Measurements from ENCODE around the gene KRTAP5-3. TPM values are rescaled to one million over a fixed set of nuclear protein-coding genes. Genes with fewer than 3 reads are reported as not detected.
"Not testable (repeated sequence)": the region's sequence is repeated elsewhere in the genome, so short reads cannot be mapped to it uniquely, and the experiment has no call there.

KRTAP5-3 gene
- total and polyA plus RNA-seq, 3 experiments from 2014 or later = not detected

DNA sequence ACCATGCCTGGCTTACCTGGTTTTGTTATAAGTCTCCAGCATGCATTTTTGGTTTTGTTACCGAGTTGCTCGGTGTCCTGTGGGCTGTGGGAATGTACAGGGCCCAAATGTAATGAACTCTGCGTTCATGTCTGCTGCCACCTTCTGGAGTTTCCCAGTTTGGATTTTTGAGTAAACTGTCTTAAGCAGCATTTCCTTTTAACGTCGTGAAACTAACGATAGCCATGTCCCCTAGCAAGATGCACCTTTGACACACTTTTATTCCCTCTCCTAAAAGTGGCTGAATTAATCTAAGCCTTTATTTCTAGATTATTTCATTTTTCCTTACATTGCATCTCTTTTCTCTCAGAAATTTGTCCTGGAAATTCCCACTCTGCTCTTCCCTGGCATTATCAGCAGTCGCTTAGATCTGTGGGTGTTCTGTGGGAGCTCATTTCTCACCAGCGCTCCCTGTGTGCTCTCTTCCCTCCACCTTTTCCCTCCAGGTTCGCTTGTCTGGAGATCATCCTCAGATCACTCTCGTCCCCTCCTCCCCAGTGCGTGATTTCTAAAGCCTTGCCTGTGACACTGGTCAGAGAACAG lies 12.2 kb downstream of the KRTAP5-3 start:
- DNase-seq; H3K27me3 ChIP-seq (ENCODE audit: insufficient read depth, low read length, poor library complexity, severe bottlenecking); H3K9me3 Mint-ChIP-seq; H3K9me3 ChIP-seq (ENCODE audit: low read length); H3K36me3 ChIP-seq (ENCODE audit: insufficient read depth, low read length); H3K4me3 Mint-ChIP-seq; H3K4me1 Mint-ChIP-seq; H3K36me3 Mint-ChIP-seq; H3K4me3 ChIP-seq (ENCODE audit: low read length); H3K27ac Mint-ChIP-seq; H3K27ac ChIP-seq (ENCODE audit: low read depth, low read length); H3K4me1 ChIP-seq (ENCODE audit: insufficient read depth, low read length): not testable (repeated sequence)
- ChIA-PET CTCF (interaction anchor here (0.8 to 2.4 kb wide), 5 partner anchors 17 to 49 kb away, joined by 3 to 15 read pairs (median 5); no protein-coding TSS in a partner anchor), POLR2A (interaction anchor here (0.6 to 1.7 kb wide), 3 partner anchors 10 to 151 kb away, joined by 3 to 5 read pairs (median 3); no protein-coding TSS in a partner anchor)
- peaks cover 16 to 64% of the 10 kb centered on the region in 2 donors for H3K27me3 Mint-ChIP-seq

DNA sequence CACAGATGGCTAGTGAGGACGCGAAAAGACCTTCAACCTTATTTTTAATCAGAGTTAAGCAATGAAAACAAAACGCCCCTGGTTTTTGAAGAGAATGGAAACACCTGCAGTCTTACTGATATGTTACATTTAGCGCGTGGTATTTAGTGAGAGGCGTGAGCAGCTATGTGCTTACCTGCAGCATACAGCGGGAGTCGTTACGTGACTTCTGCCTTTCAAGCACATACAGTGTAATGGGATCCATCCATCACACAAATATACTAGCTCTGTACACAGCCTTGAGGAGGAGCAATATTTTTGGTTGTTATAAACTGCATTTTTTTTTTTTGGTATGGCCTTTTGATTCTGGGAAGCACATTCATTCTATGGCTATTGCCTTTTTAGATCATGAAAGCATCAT lies 15.6 kb downstream of the KRTAP5-3 start:
- Histone ChIP-seq H3K4me1 (ENCODE audit: insufficient read depth, low read length) (peaks cover 28% of the 10 kb centered on the region), H3K4me3 (ENCODE audit: low read length) (no peak overlapping the region), H3K36me3 (ENCODE audit: insufficient read depth, low read length) (no peaks in the 10 kb centered on the region), H3K27me3 (ENCODE audit: insufficient read depth, low read length, poor library complexity, severe bottlenecking) (no peaks in the 10 kb centered on the region), H3K9me3 (ENCODE audit: low read length) (no peaks in the 10 kb centered on the region), H3K27ac (ENCODE audit: low read depth, low read length) (no peak overlapping the region)
- no peak overlapping the region for H3K4me3 Mint-ChIP-seq
- DNase-seq = no peak
- peaks cover 0 to 5% (median 0%) of the 10 kb centered on the region in 3 donors for H3K36me3 Mint-ChIP-seq
- H3K27ac Mint-ChIP-seq = no peak overlapping the region
- H3K9me3 Mint-ChIP-seq = no peaks in the 10 kb centered on the region
- H3K4me1 Mint-ChIP-seq = peaks cover 22 to 31% (median 25%) of the 10 kb centered on the region in 3 donors
- H3K27me3 Mint-ChIP-seq = peaks cover 15 to 35% of the 10 kb centered on the region in 2 donors
- ChIA-PET POLR2A (no interaction called here), CTCF (interaction anchor here (1.7 kb wide), 1 partner anchor 19 kb away, joined by 7 read pairs; no protein-coding TSS in a partner anchor)

DNA sequence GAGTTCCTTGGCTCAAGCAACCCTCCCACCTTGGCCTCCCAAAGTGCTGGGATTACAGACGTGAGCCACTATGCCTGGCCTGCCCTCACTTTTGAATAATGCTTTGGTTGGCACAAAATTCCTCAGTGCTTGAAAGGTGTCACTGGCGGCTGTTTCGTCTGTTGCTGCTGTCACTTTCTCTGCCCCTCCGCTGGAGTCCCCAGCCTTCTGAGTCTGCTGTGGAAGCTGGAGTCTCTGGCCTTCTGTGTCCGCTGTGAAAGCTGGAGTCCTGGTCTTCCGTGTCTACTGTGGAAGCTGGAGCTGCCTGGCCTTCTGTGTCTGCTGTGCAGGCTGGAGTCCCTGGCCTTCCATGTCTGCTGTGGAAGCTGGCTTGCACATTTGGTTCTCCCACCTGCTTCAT lies 18.3 kb downstream of the KRTAP5-3 start:
- Histone ChIP-seq H3K9me3 (ENCODE audit: low read length) (no peaks in the 10 kb centered on the region), H3K4me3 (ENCODE audit: low read length) (no peak overlapping the region), H3K4me1 (ENCODE audit: insufficient read depth, low read length) (peaks cover 28% of the 10 kb centered on the region), H3K27ac (ENCODE audit: low read depth, low read length) (no peak overlapping the region), H3K27me3 (ENCODE audit: insufficient read depth, low read length, poor library complexity, severe bottlenecking) (no peaks in the 10 kb centered on the region), H3K36me3 (ENCODE audit: insufficient read depth, low read length) (no peaks in the 10 kb centered on the region)
- H3K4me1 Mint-ChIP-seq = peaks cover 22 to 34% (median 26%) of the 10 kb centered on the region in 3 donors
- peak overlapping the region in 4 of 7 donors; percentile 5 to 57 (median 34) for H3K4me3 Mint-ChIP-seq
- H3K27ac Mint-ChIP-seq = peak overlapping the region in 5 of 8 donors; percentile 46 to 74 (median 64)
- peaks cover 0 to 5% (median 0%) of the 10 kb centered on the region in 3 donors for H3K36me3 Mint-ChIP-seq
- ChIA-PET POLR2A (no interaction called here), CTCF (interaction anchor here (1.5 to 2.2 kb wide), 3 partner anchors 15 to 43 kb away, joined by 5 to 10 read pairs (median 6); no protein-coding TSS in a partner anchor)
- H3K9me3 Mint-ChIP-seq = no peaks in the 10 kb centered on the region
- peaks cover 7 to 13% of the 10 kb centered on the region in 2 donors for H3K27me3 Mint-ChIP-seq
- DNase-seq = no peak

DNA sequence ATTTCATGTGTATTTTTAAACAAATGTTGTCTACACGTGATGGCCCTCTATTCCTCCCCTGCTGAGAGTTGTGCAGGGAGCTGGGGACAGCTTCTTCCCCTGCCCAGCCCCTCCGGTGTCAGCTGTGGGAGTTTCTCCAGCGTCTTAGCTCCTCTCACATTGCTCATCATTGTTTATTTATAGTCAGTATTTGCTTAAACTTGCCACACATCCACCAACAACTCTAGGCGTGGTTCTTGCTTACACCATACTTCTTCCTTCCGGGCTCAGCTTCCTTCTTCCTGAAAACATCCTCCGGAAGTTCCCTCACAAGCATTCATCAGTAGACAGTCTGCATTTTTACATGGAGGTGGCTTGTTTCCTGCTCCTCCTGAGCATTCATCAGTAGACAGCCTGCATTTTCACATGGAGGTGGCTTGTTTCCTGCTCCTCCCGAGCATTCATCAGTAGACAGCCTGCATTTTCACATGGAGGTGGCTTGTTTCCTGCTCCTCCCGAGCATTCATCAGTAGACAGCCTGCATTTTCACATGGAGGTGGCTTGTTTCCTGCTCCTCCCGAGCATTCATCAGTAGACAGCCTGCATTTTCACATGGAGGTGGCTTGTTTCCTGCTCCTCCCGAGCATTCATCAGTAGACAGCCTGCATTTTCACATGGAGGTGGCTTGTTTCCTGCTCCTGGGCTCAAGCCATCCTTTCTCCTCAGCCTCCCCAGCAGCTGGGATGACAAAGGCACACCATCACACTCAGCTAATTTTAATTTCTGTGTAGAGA lies 18.9 kb downstream of the KRTAP5-3 start:
- CTCF ChIA-PET = interaction anchor here (1.1 to 2.2 kb wide), 4 partner anchors 14 to 64 kb away, joined by 3 to 10 read pairs (median 6); no protein-coding TSS in a partner anchor

DNA sequence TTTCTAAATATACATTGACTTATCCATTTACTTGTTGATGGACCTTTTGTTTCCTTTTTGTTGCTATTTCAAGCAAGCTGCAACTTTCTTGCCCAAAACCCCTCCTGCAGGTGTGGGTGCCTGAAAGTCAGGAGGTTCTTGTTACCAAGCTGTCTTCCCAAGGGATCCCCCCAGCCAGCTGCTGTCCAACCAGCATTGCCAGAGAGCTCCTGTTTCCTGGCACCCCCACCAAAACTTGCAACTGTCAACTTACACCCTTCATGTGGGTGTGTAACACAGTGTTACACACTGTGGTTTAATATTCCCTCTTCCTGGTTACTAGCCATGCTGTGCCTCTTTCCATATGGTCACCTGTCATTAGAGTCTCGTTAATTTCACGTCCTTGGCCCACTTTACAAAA lies 21.6 kb downstream of the KRTAP5-3 start:
- H3K4me1 Mint-ChIP-seq = peaks cover 31 to 43% (median 32%) of the 10 kb centered on the region in 3 donors

More for the DNA sequence above, 18.9 kb downstream of the KRTAP5-3 start:
- not testable (repeated sequence) for H3K36me3 ChIP-seq (ENCODE audit: insufficient read depth, low read length); H3K9me3 Mint-ChIP-seq; H3K9me3 ChIP-seq (ENCODE audit: low read length); H3K27ac ChIP-seq (ENCODE audit: low read depth, low read length); H3K4me3 ChIP-seq (ENCODE audit: low read length); H3K27me3 ChIP-seq (ENCODE audit: insufficient read depth, low read length, poor library complexity, severe bottlenecking); H3K27me3 Mint-ChIP-seq; H3K36me3 Mint-ChIP-seq
- Mint-ChIP-seq H3K4me1 (peaks cover 26 to 37% (median 27%) of the 10 kb centered on the region in 3 donors), H3K27ac (peak overlapping the region; percentile 75 to 97 (median 92)), H3K4me3 (peak overlapping the region; percentile 38 to 83 (median 74))
- H3K4me1 ChIP-seq (ENCODE audit: insufficient read depth, low read length) = peaks cover 28% of the 10 kb centered on the region
- POLR2A ChIA-PET = interaction anchor here (1.0 to 1.1 kb wide), 3 partner anchors 15 to 17 kb away, joined by 3 to 7 read pairs (median 5); no protein-coding TSS in a partner anchor
- DNase-seq = peak in 2 of 5 donors; percentile 10 to 51

DNA sequence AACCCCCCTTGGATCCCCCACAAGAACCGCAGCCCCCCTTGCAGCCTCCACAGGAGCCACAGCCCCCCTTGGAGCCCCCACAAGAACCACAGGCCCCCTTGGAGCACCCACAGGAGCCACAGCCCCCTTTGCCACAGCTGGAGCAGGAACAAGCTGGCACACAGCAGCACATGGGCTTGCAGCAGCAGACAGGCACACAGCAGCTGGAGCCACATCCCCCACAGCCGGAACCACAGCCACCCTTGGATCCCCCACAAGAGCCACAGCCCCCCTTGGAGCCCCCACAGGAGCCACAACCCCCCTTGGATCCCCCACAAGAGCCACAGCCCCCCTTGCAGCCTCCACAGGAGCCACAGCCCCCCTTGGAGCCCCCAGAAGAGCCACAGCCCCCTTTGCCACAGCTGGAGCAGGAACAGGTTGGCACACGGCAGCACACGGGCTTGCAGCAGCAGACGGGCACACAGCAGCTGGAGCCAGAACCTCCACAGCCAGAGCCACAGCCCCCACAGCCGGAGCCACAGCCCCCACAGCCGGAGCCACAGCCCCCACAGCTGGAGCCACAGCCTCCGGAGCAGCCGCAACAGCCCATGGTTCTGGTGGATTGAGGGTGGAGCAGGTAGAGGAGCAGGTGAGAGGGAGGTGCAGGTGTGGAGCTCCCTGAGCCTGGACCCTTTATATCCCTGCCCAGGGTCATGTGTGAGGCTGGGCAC lies 23.4 kb downstream of the KRTAP5-3 start, which contains the start of gene KRTAP5-1:
TSS of gene KRTAP5-1 (minus strand) at position 623 of the 710 bp plus-strand sequence. CDS start at position 589, 34 bp downstream.
- POLR2A ChIA-PET = interaction anchor here (0.6 to 1.2 kb wide), 3 partner anchors 10 to 54 kb away, joined by 3 to 6 read pairs (median 5); no protein-coding TSS in a partner anchor
- H3K36me3 ChIP-seq (ENCODE audit: insufficient read depth, low read length); H3K27ac ChIP-seq (ENCODE audit: low read depth, low read length); H3K4me3 ChIP-seq (ENCODE audit: low read length); H3K27me3 ChIP-seq (ENCODE audit: insufficient read depth, low read length, poor library complexity, severe bottlenecking); DNase-seq; H3K36me3 Mint-ChIP-seq; H3K9me3 Mint-ChIP-seq; H3K27me3 Mint-ChIP-seq; H3K9me3 ChIP-seq (ENCODE audit: low read length): not testable (repeated sequence)
- H3K4me1 Mint-ChIP-seq = peaks cover 29 to 38% (median 31%) of the 10 kb centered on the region in 3 donors
- H3K27ac Mint-ChIP-seq = peak within 1 kb of the TSS in 2 of 8 donors; percentile 17 to 77
- peak within 1 kb of the TSS in 2 of 7 donors; percentile 50 to 51 for H3K4me3 Mint-ChIP-seq
- CTCF ChIA-PET = interaction anchor here (1.9 kb wide), 1 partner anchor 10 kb away, joined by 8 read pairs; no protein-coding TSS in a partner anchor
- peaks cover 28% of the 10 kb centered on the region for H3K4me1 ChIP-seq (ENCODE audit: insufficient read depth, low read length)

More for the DNA sequence above, 21.6 kb downstream of the KRTAP5-3 start:
- H3K9me3 ChIP-seq (ENCODE audit: low read length) = no peaks in the 10 kb centered on the region
- H3K4me1 ChIP-seq (ENCODE audit: insufficient read depth, low read length) = peaks cover 33% of the 10 kb centered on the region
- Mint-ChIP-seq H3K9me3 (peaks cover 0 to 2% (median 0%) of the 10 kb centered on the region in 5 donors), H3K27ac (peak overlapping the region in 3 of 8 donors; percentile 25 to 70 (median 28)), H3K27me3 (peaks cover 0 to 6% of the 10 kb centered on the region in 2 donors), H3K4me3 (peak overlapping the region in 2 of 7 donors; percentile 1 to 65), H3K36me3 (peaks cover 0 to 5% (median 0%) of the 10 kb centered on the region in 3 donors)
- ChIA-PET POLR2A (interaction anchor here (0.7 kb wide), 1 partner anchor 9 kb away, joined by 3 read pairs; no protein-coding TSS in a partner anchor), CTCF (interaction anchor here (0.9 kb wide), 1 partner anchor 9 kb away, joined by 4 read pairs; no protein-coding TSS in a partner anchor)
- H3K27me3 ChIP-seq (ENCODE audit: insufficient read depth, low read length, poor library complexity, severe bottlenecking) = peaks cover 5% of the 10 kb centered on the region
- no peak for DNase-seq
- H3K36me3 ChIP-seq (ENCODE audit: insufficient read depth, low read length) = no peaks in the 10 kb centered on the region
- H3K4me3 ChIP-seq (ENCODE audit: low read length) = no peak overlapping the region
- no peak overlapping the region for H3K27ac ChIP-seq (ENCODE audit: low read depth, low read length)

DNA sequence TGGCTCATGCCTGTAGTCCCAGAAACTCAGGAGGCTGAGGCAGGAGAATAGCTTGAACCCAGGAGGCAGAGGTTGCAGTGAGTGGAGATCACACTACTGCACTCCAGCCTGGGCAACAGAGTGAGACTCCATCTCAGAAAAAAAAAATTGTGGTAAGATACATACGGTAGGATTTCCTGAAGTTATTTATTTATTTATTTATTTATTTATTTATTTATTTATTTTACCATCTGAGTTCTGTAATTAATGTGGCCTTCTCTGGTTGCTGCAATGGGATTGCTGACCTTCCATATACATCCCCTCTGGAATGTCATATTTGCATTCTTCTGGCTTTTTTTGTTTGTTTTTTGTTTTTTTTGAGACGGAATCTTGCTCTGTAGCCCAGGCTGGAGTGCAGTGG lies 25.4 kb downstream of the KRTAP5-3 start:
- H3K4me3 ChIP-seq (ENCODE audit: low read length); H3K4me1 ChIP-seq (ENCODE audit: insufficient read depth, low read length); H3K4me3 Mint-ChIP-seq; H3K27me3 Mint-ChIP-seq; H3K27ac Mint-ChIP-seq; H3K27me3 ChIP-seq (ENCODE audit: insufficient read depth, low read length, poor library complexity, severe bottlenecking); POLR2A ChIA-PET; H3K36me3 ChIP-seq (ENCODE audit: insufficient read depth, low read length); DNase-seq; H3K9me3 Mint-ChIP-seq; H3K27ac ChIP-seq (ENCODE audit: low read depth, low read length); H3K9me3 ChIP-seq (ENCODE audit: low read length); H3K36me3 Mint-ChIP-seq: not testable (repeated sequence)
- peaks cover 15 to 23% (median 19%) of the 10 kb centered on the region in 3 donors for H3K4me1 Mint-ChIP-seq
- CTCF ChIA-PET = interaction anchor here (1.4 kb wide), 1 partner anchor 36 kb away, joined by 6 read pairs; no protein-coding TSS in a partner anchor
